Duodenal mucosa (tissue), 2 donors: ENCODE results near the gene PRKG1.

Source experiments
- H3K27ac ChIP-seq: one replicate; pipeline ENCODE4 v1.7.0; 2013; ENCODE audit warnings: low read depth, low read length
- H3K27me3 ChIP-seq, 2 donors: one replicate each; pipeline ENCODE4 v1.7.0; 2013; ENCODE audit warnings: low read length in 2 of 2, control low read depth in 1 of 2; ENCODE audit not compliant: insufficient read depth in 2 of 2, control insufficient read depth in 1 of 2
- H3K36me3 ChIP-seq, 2 donors: one replicate each; pipeline ENCODE4 v1.7.0; 2013; ENCODE audit warnings: low read length in 2 of 2, control low read depth in 1 of 2; ENCODE audit not compliant: insufficient read depth in 2 of 2, control insufficient read depth in 1 of 2
- H3K4me1 ChIP-seq, 2 donors: one replicate each; pipeline ENCODE4 v1.7.0; 2013; ENCODE audit warnings: low read length in 2 of 2, control low read depth in 1 of 2; ENCODE audit not compliant: insufficient read depth in 2 of 2, control insufficient read depth in 1 of 2
- H3K4me3 ChIP-seq, 2 donors: one replicate each; pipeline ENCODE4 v1.7.0; 2013; ENCODE audit warnings: low read length in 2 of 2, low read depth in 1 of 2
- H3K9ac ChIP-seq, 2 donors: one replicate each; pipeline ENCODE4 v1.7.0; 2013; ENCODE audit warnings: low read length in 2 of 2, low read depth in 1 of 2
- H3K9me3 ChIP-seq, 2 donors: one replicate each; pipeline ENCODE4 v1.7.0; 2013; ENCODE audit warnings: low read length in 2 of 2, control low read depth in 1 of 2; ENCODE audit not compliant: control insufficient read depth in 1 of 2

PRKG1 gene

GRCh38 chr10:51074238-51075028 lies at the start of gene PRKG1:
TSS of gene PRKG1 (plus strand) at chr10:51074487.
- peak within 1 kb of the TSS; percentile 44 for H3K27ac ChIP-seq
- H3K27me3 ChIP-seq = peaks cover 24 to 37% of the 10 kb centered on the region in 2 donors
- H3K4me1 ChIP-seq = peaks cover 8 to 9% of the 10 kb centered on the region in 2 donors
- H3K9me3 ChIP-seq = no peaks in the 10 kb centered on the region
- H3K9ac ChIP-seq = peak within 1 kb of the TSS; percentile 15 to 42
- H3K4me3 ChIP-seq = peak within 1 kb of the TSS; percentile 78
- H3K36me3 ChIP-seq = no peaks in the 10 kb centered on the region

GRCh38 chr10:51028420-51028819 lies 45.9 kb upstream of the PRKG1 start:
- H3K27me3 ChIP-seq = no peaks in the 10 kb centered on the region
- H3K27ac ChIP-seq = no peak overlapping the region
- H3K36me3 ChIP-seq = no peaks in the 10 kb centered on the region
- no peak overlapping the region for H3K4me3 ChIP-seq
- no peaks in the 10 kb centered on the region for H3K4me1 ChIP-seq
- no peak overlapping the region for H3K9ac ChIP-seq
- no peaks in the 10 kb centered on the region for H3K9me3 ChIP-seq

- no peaks in the 10 kb centered on the region for H3K4me1 ChIP-seq
- H3K27ac ChIP-seq = no peak overlapping the region
- H3K9ac ChIP-seq = no peak overlapping the region
- H3K27me3 ChIP-seq = no peaks in the 10 kb centered on the region
- H3K36me3 ChIP-seq = no peaks in the 10 kb centered on the region
- H3K9me3 ChIP-seq = no peaks in the 10 kb centered on the region
- no peak overlapping the region for H3K4me3 ChIP-seq
These were observed 45.1 kb upstream of the PRKG1 start for GRCh38 chr10:51029172-51029641.

- no peaks in the 10 kb centered on the region for H3K4me1 ChIP-seq
- no peak overlapping the region for H3K27ac ChIP-seq
- H3K9ac ChIP-seq = no peak overlapping the region
- no peak overlapping the region for H3K4me3 ChIP-seq
- H3K27me3 ChIP-seq = no peaks in the 10 kb centered on the region
- H3K36me3 ChIP-seq = no peaks in the 10 kb centered on the region
- H3K9me3 ChIP-seq = no peaks in the 10 kb centered on the region
These were observed 43.8 kb upstream of the PRKG1 start for GRCh38 chr10:51030480-51030879.

- H3K27ac ChIP-seq = no peak overlapping the region
- no peaks in the 10 kb centered on the region for H3K4me1 ChIP-seq
These were observed 42.3 kb upstream of the PRKG1 start for GRCh38 chr10:51031950-51032349.

GRCh38 chr10:51034769-51035168 lies 39.5 kb upstream of the PRKG1 start:
- no peak overlapping the region for H3K4me3 ChIP-seq
- no peaks in the 10 kb centered on the region for H3K27me3 ChIP-seq
- no peaks in the 10 kb centered on the region for H3K9me3 ChIP-seq
- no peaks in the 10 kb centered on the region for H3K4me1 ChIP-seq
- H3K9ac ChIP-seq = no peak overlapping the region
- no peak overlapping the region for H3K27ac ChIP-seq
- no peaks in the 10 kb centered on the region for H3K36me3 ChIP-seq

More at GRCh38 chr10:51031950-51032349, 42.3 kb upstream of the PRKG1 start:
- Histone ChIP-seq H3K4me3 (no peak overlapping the region), H3K9ac (no peak overlapping the region), H3K27me3 (no peaks in the 10 kb centered on the region), H3K9me3 (no peaks in the 10 kb centered on the region), H3K36me3 (no peaks in the 10 kb centered on the region)

GRCh38 chr10:51035344-51035743 lies 38.9 kb upstream of the PRKG1 start:
- H3K4me1 ChIP-seq = no peaks in the 10 kb centered on the region
- H3K36me3 ChIP-seq = no peaks in the 10 kb centered on the region
- no peak overlapping the region for H3K9ac ChIP-seq
- H3K9me3 ChIP-seq = no peaks in the 10 kb centered on the region
- no peak overlapping the region for H3K4me3 ChIP-seq
- H3K27ac ChIP-seq = no peak overlapping the region
- H3K27me3 ChIP-seq = no peaks in the 10 kb centered on the region

- no peaks in the 10 kb centered on the region for H3K4me1 ChIP-seq
These were observed 28.4 kb upstream of the PRKG1 start for GRCh38 chr10:51045871-51046270.

GRCh38 chr10:51046654-51047053 lies 27.6 kb upstream of the PRKG1 start:
- Histone ChIP-seq H3K4me3 (no peak overlapping the region), H3K36me3 (no peaks in the 10 kb centered on the region), H3K27me3 (no peaks in the 10 kb centered on the region), H3K9ac (no peak overlapping the region), H3K9me3 (no peaks in the 10 kb centered on the region), H3K4me1 (no peaks in the 10 kb centered on the region), H3K27ac (no peak overlapping the region)

More at GRCh38 chr10:51045871-51046270, 28.4 kb upstream of the PRKG1 start:
- H3K36me3 ChIP-seq = no peaks in the 10 kb centered on the region
- no peak overlapping the region for H3K9ac ChIP-seq
- no peak overlapping the region for H3K27ac ChIP-seq
- H3K9me3 ChIP-seq = no peaks in the 10 kb centered on the region
- no peak overlapping the region for H3K4me3 ChIP-seq
- H3K27me3 ChIP-seq = no peaks in the 10 kb centered on the region

- no peak overlapping the region for H3K27ac ChIP-seq
These were observed 26.4 kb upstream of the PRKG1 start for GRCh38 chr10:51047857-51048256.

More at GRCh38 chr10:51047857-51048256, 26.4 kb upstream of the PRKG1 start:
- H3K36me3 ChIP-seq = no peaks in the 10 kb centered on the region
- no peak overlapping the region for H3K4me3 ChIP-seq
- H3K27me3 ChIP-seq = no peaks in the 10 kb centered on the region
- no peak overlapping the region for H3K9ac ChIP-seq
- H3K9me3 ChIP-seq = no peaks in the 10 kb centered on the region
- no peaks in the 10 kb centered on the region for H3K4me1 ChIP-seq
